DMS 273 (cell line): ENCODE data around the gene SCRN2.

Experiments used
- DNase-seq: peaks from one replicate; lab custom pipeline; 2025; ENCODE audit not compliant: unreplicated experiment; lab: John Stamatoyannopoulos, UW

SCRN2 gene

DNA sequence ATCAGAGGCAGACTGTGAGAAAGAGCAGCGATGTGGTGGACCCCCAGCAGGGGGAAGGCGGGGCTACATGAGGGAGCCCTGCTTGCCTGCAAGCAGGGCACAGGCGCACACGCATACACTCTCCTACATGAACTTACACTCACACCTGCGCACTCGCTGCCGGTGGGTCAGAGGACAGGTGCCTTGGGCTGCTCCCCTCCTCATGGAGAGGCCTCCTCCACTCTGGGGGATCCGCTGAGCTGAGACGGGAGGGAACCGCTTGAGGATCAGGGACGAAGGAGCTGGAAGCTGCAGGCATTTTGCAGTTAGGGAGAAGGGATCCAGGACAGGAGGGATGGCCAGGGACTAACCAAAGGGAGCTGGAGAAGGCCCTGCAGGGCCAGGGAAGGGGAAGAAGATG, 33.7 kb downstream of the SCRN2 start:
- DNase-seq, result no peak

DNA sequence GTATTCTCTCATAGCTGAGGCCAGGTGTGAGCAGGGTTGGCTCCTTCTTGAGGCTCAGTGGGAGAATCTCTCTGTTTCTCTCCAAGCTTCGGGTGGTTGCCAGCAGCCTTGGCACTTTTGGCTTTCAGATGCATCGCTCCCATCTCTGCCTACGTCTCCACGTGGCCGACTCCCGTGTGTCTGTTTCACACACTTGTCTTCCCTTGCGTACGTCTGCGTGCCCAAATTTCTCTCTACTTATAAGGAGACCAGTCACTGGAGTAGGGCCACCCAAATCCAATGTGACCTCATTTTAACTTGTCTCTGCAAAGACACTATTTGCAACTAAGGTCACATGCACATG, 34.2 kb downstream of the SCRN2 start:
- no peak for DNase-seq

GRCh38 chr17:47806026-47806912, 34.8 kb downstream of the SCRN2 start:
- no peak for DNase-seq

- no peak for DNase-seq
These were observed 36.6 kb downstream of the SCRN2 start for GRCh38 chr17:47804461-47804860.

GRCh38 chr17:47803751-47804150, 37.3 kb downstream of the SCRN2 start:
- no peak for DNase-seq

GRCh38 chr17:47803201-47803600, 37.9 kb downstream of the SCRN2 start:
- DNase-seq, result no peak

- DNase-seq, result peak; percentile 83
These were observed 38.6 kb downstream of the SCRN2 start for GRCh38 chr17:47802341-47803022.

DNA sequence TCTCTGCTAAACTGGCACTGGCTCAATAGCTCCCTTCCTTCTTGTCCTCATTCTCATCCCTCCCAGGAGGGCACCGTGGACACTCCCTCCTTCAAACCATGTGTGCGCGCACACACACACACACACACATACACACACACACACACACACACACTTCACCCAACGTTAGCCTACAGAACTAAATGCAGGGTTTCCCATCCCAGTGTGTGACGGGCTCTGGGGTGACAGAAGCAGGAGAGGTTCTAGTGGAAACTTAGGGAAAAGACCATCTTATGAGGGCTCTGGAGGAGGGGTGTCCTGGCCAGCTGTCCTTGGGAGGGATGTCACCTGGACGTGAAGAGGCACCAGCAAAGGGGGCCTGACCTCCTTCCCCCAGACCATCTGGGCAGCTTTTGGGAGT, 39.2 kb downstream of the SCRN2 start:
- no peak for DNase-seq

- DNase-seq, result no peak
These were observed 39.8 kb downstream of the SCRN2 start for GRCh38 chr17:47801176-47801765.

DNA sequence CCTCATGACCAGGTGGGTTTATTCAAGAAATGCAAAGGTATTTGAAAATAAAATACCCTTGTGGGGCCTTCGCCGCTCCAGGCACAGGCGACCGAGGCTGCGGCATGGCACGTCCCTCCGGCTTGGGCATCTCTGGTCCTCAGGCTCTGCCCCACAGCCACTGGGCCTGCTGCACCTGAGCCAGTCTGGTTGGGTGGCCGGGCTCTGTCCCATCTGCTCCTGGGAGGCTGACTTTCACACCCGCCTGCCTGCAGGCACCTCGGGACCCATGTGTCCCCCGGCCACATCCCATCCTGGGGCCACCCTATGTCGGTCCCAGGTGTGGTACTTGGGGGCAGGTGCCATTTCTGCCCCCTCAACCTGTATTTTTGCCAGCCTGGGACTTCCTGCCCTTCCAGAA, 40.4 kb downstream of the SCRN2 start:
- no peak for DNase-seq

GRCh38 chr17:47797797-47798196, 43.3 kb downstream of the SCRN2 start:
- no peak for DNase-seq

DNA sequence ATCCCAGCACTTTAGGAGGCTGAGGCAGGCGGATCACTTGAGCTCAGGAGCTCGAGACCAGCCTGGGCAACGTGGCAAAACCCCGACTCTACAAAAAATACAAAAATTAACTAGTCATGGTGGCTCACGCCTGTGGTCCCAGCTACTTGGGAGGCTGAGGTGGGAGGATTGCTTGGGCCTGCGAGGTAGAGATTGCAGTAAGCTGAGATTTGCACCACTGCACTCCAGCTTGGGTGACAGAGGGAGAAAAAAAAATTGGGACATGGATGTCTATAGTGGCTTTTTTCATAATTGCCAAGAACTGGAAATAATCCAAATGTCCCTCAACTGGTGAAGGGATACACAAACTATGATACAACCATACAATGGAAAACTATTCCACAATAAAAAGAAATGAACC, 48.1 kb downstream of the SCRN2 start:
- no peak for DNase-seq

GRCh38 chr17:47792457-47792856, 48.6 kb downstream of the SCRN2 start:
- no peak for DNase-seq

DNA sequence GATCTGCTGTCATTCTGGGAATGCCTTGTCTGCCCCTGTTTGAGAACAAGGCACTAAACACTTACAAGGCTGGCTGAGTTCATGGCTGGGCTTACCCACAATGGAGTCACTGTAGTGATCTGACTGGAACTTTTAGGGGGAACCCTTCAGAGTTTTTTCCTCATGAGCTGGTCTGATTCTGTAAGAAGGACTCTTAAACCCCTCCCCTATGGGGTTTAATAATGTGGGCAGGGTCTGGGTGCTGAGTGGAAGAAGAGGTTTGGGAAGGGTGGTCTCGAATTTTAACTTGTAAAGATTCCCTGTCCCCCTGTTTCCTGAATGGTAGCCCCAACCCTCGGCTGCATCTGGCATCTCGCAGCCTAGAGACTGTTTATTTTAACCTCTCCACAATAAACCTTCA, 50.0 kb downstream of the SCRN2 start:
- no peak for DNase-seq

- DNase-seq, result peak; percentile 81
These were observed 51.2 kb downstream of the SCRN2 start for GRCh38 chr17:47789611-47790561.
